HT-29 (cell line): Measurements from ENCODE around the gene TLE1. TPM values are rescaled to one million over a fixed set of nuclear protein-coding genes. Genes with fewer than 3 reads are reported as not detected.

Experiments
- DNase-seq: peaks from one replicate; pipeline ENCODE4 v3.0.0-alpha.2; 2015; ENCODE audit warnings: low spot score
- small RNA-seq: library from RNA; depleted of rRNA; stranded (forward); fragments of <200 nt; gene quantifications from one replicate; pipeline ENCODE3, GENCODE V24; 2014
- total RNA-seq: library from RNA; depleted of rRNA; stranded (reverse); fragments of >200 nt; shearing (Covaris generic); gene quantifications from 2 replicates; pipeline ENCODE4 v1.2.3, GENCODE V29; 2014; rRNA removed

TLE1 gene
- total RNA-seq, 1 experiment from 2014 or later, result 82.1 TPM

GRCh38 chr9:81549500-81550206, 139.7 kb downstream of the TLE1 start:
- peak; percentile 71 for DNase-seq

GRCh38 chr9:81548911-81549310, 140.4 kb downstream of the TLE1 start:
- peak; percentile 54 for DNase-seq

- no peak for DNase-seq
These were observed 142.9 kb downstream of the TLE1 start for GRCh38 chr9:81546489-81546888.

- no peak for DNase-seq
These were observed 145.7 kb downstream of the TLE1 start for GRCh38 chr9:81543695-81544094.

GRCh38 chr9:81542118-81542889, 147.0 kb downstream of the TLE1 start:
- no peak for DNase-seq

GRCh38 chr9:81540142-81540710, 149.1 kb downstream of the TLE1 start:
- DNase-seq, result no peak

- no peak for DNase-seq
These were observed 150.0 kb downstream of the TLE1 start for GRCh38 chr9:81539317-81539716.

- DNase-seq, result no peak
These were observed 150.5 kb downstream of the TLE1 start for GRCh38 chr9:81538890-81539289.

- DNase-seq, result no peak
These were observed 151.4 kb downstream of the TLE1 start for GRCh38 chr9:81537964-81538363.

GRCh38 chr9:81536242-81537025, 152.9 kb downstream of the TLE1 start:
- no peak for DNase-seq

GRCh38 chr9:81535542-81536241, 153.7 kb downstream of the TLE1 start:
- no peak for DNase-seq

- no peak for DNase-seq
These were observed 155.0 kb downstream of the TLE1 start for GRCh38 chr9:81534138-81534875.

Small RNAs within 50 kb of the gene (small RNA-seq; reads per million reads assigned to genes)
- not detected for gene RNU6-1035P

Other genes with a start within 250 kb of the TLE1 start
- not detected in 2 replicates for gene SPATA31D4, start 238.9 kb upstream of the TLE1 start, total RNA-seq